GM23338 (cell line): ENCODE data around the gene SLC16A7. TPM values are rescaled to one million over a fixed set of nuclear protein-coding genes. Genes with fewer than 3 reads are reported as not detected.

Source experiments
- ATAC-seq: fragments of 200-7000 bp; cut with Tn5 transposase; 3 replicates; pipeline ENCODE4 v1.9.1; 2020
- DNase-seq: peaks from one replicate; pipeline ENCODE4 v3.0.0-alpha.2; 2015; ENCODE audit warnings: low spot score
- H2AFZ ChIP-seq: fragments of 200-600 bp; sonication (generic); 2 replicates; pipeline ENCODE4 v1.8.0; 2016; ENCODE audit warnings: antibody characterized with exemption, mild to moderate bottlenecking, moderate library complexity
- H3F3A ChIP-seq: fragments of 200-600 bp; sonication (generic); replicated peaks from 2 replicates; pipeline ENCODE4 v1.8.0; 2017; ENCODE audit warnings: antibody characterized with exemption, mixed run types, low read depth
- H3K27ac ChIP-seq: fragments of 200-600 bp; sonication (generic); 2 replicates; pipeline ENCODE4 v1.6.1; 2016; ENCODE audit warnings: low read depth
- H3K27me3 ChIP-seq: fragments of 200-600 bp; sonication (generic); 2 replicates; pipeline ENCODE4 v1.8.0; 2016; ENCODE audit warnings: mild to moderate bottlenecking, mixed run types, moderate library complexity; ENCODE audit not compliant: insufficient read depth
- H3K36me3 ChIP-seq: fragments of 200-600 bp; sonication (generic); 2 replicates; pipeline ENCODE4 v1.8.0; 2016; ENCODE audit warnings: mild to moderate bottlenecking; ENCODE audit not compliant: insufficient read depth
- H3K4me1 ChIP-seq: fragments of 200-600 bp; sonication (generic); 2 replicates; pipeline ENCODE4 v1.8.0; 2016; ENCODE audit warnings: mild to moderate bottlenecking, moderate library complexity; ENCODE audit not compliant: insufficient read depth
- H3K4me2 ChIP-seq: fragments of 200-600 bp; sonication (generic); 2 replicates; pipeline ENCODE4 v1.7.1; 2017; ENCODE audit warnings: mixed run types
- H3K4me3 ChIP-seq: fragments of 200-600 bp; sonication (generic); 2 replicates; pipeline ENCODE4 v1.6.1; 2016; ENCODE audit warnings: mixed run types
- H3K79me2 ChIP-seq: fragments of 200-600 bp; sonication (generic); replicated peaks from 2 replicates; pipeline ENCODE4 v1.8.0; 2017; ENCODE audit warnings: mild to moderate bottlenecking; ENCODE audit not compliant: insufficient read depth
- H3K9me2 ChIP-seq: fragments of 200-600 bp; sonication (generic); 2 replicates; pipeline ENCODE4 v1.8.0; 2017; ENCODE audit not compliant: insufficient read depth
- H4K20me1 ChIP-seq: fragments of 200-600 bp; sonication (generic); replicated peaks from 2 replicates; pipeline ENCODE4 v1.8.0; 2017; ENCODE audit warnings: mild to moderate bottlenecking; ENCODE audit not compliant: insufficient read depth
- H3K27ac Mint-ChIP-seq: 2 replicates; pipeline ENCODE4 v1.8.0; 2020; ENCODE audit warnings: inconsistent platforms, mild to moderate bottlenecking, moderate library complexity, mixed read lengths
- H3K27me3 Mint-ChIP-seq: 3 replicates; pipeline ENCODE4 v1.8.0; 2022; ENCODE audit warnings: low read depth, mild to moderate bottlenecking, moderate library complexity, mixed read lengths, inconsistent platforms; ENCODE audit not compliant: insufficient read depth, poor library complexity
- H3K36me3 Mint-ChIP-seq: 3 replicates; pipeline ENCODE4 v1.8.0; 2021; ENCODE audit warnings: low read depth, mild to moderate bottlenecking, inconsistent platforms, moderate library complexity, mixed read lengths
- H3K4me1 Mint-ChIP-seq: 3 replicates; pipeline ENCODE4 v1.8.0; 2020; ENCODE audit warnings: mild to moderate bottlenecking, inconsistent platforms, mixed read lengths
- H3K4me3 Mint-ChIP-seq: 3 replicates; pipeline ENCODE4 v1.8.0; 2021; ENCODE audit warnings: moderate library complexity, mild to moderate bottlenecking, inconsistent platforms, mixed read lengths
- H3K9me3 Mint-ChIP-seq: 3 replicates; pipeline ENCODE4 v1.8.0; 2020; ENCODE audit warnings: moderate library complexity, mild to moderate bottlenecking, inconsistent platforms, mixed read lengths
- CREB1 ChIP-seq: fragments of 250-450 bp; sonication (Bioruptor Pico); IDR thresholded peaks from 2 replicates; pipeline ENCODE4 v1.5.0; 2020; ENCODE audit warnings: low read depth, mild to moderate bottlenecking, moderate library complexity
- CTCF ChIP-seq, 2 experiments: fragments of 200-600 bp in 1 of 2; sonication (generic) in 1 of 2; conservative IDR thresholded peaks; 2 replicates each; pipeline versions ENCODE4 v1.5.1 to v1.6.1; 2016 to 2017; ENCODE audit warnings: antibody characterized with exemption in 2 of 2, low read depth in 2 of 2, mild to moderate bottlenecking in 2 of 2, moderate library complexity in 1 of 2
- ETS1 ChIP-seq: IDR thresholded peaks from 2 replicates; pipeline ENCODE4 v1.6.1; 2016; ENCODE audit warnings: antibody characterized with exemption
- EZH2 ChIP-seq: fragments of 200-600 bp; sonication (generic); IDR thresholded peaks from one replicate; pipeline ENCODE4 v1.8.0; 2017; ENCODE audit warnings: antibody characterized with exemption, mild to moderate bottlenecking, low read depth; ENCODE audit not compliant: unreplicated experiment
- EZH2phosphoT487 ChIP-seq: fragments of 200-600 bp; sonication (generic); IDR thresholded peaks from one replicate; pipeline ENCODE4 v1.8.1; 2018; ENCODE audit warnings: antibody characterized with exemption; ENCODE audit not compliant: unreplicated experiment
- JUNB ChIP-seq: IDR thresholded peaks from one replicate; pipeline ENCODE4 v1.6.1; 2016; ENCODE audit warnings: antibody characterized with exemption; ENCODE audit not compliant: unreplicated experiment
- NANOG ChIP-seq: IDR thresholded peaks from 2 replicates; pipeline ENCODE4 v1.6.1; 2016; ENCODE audit warnings: antibody characterized with exemption, borderline replicate concordance
- POLR2AphosphoS5 ChIP-seq: IDR thresholded peaks from 2 replicates; pipeline ENCODE4 v1.6.1; 2016; ENCODE audit warnings: antibody characterized with exemption, low read depth
- STAT1 ChIP-seq: IDR thresholded peaks from one replicate; pipeline ENCODE4 v1.6.1; 2016; ENCODE audit warnings: antibody characterized with exemption; ENCODE audit not compliant: unreplicated experiment
- ZNF114 ChIP-seq: fragments of 250-450 bp; sonication (Bioruptor Pico); IDR thresholded peaks from 2 replicates; pipeline ENCODE4 v1.5.0; 2020; ENCODE audit warnings: mild to moderate bottlenecking, moderate library complexity
- ZNF331 ChIP-seq: fragments of 250-450 bp; sonication (Bioruptor Pico); IDR thresholded peaks from 2 replicates; pipeline ENCODE4 v1.5.0; 2020; ENCODE audit warnings: low read depth, mild to moderate bottlenecking, moderate library complexity
- polyA plus RNA-seq: library from polyadenylated mRNA; unstranded; fragments of >200 nt; fragmentation: Nextera tagmentation; extraction: Ambion mirVana; gene quantifications from 2 replicates; pipeline ENCODE4 v1.2.1, GENCODE V29; 2016
- total RNA-seq: library from RNA; depleted of rRNA; stranded (reverse); fragments of >200 nt; shearing (Covaris generic); gene quantifications from 2 replicates; pipeline ENCODE4 v1.2.3, GENCODE V29; 2014

The SLC16A7 gene
- total and polyA plus RNA-seq, 2 experiments from 2014 or later, result 2.8 to 4.3 TPM

GRCh38 chr12:59575826-59576225 lies 20.0 kb upstream of the SLC16A7 start:
- no peak overlapping the region for H3K4me3 ChIP-seq
- no peaks in the 10 kb centered on the region for H3K4me1 ChIP-seq
- H3K79me2 ChIP-seq, result no peaks in the 10 kb centered on the region
- H3K36me3 Mint-ChIP-seq, result no peaks in the 10 kb centered on the region
- H4K20me1 ChIP-seq, result no peaks in the 10 kb centered on the region
- TF ChIP-seq ZNF331 (CRISPR knock-in tag) (no peak), STAT1 (no peak), EZH2 (no peak), ZNF114 (CRISPR knock-in tag) (no peak), CREB1 (CRISPR knock-in tag) (no peak)
- H3K27ac Mint-ChIP-seq, result no peak overlapping the region
- H3K27me3 ChIP-seq, result no peaks in the 10 kb centered on the region
- H3K4me1 Mint-ChIP-seq, result no peaks in the 10 kb centered on the region
- H3F3A ChIP-seq, result no peaks in the 10 kb centered on the region
- H3K27ac ChIP-seq, result no peak overlapping the region
- no peak overlapping the region for H3K4me2 ChIP-seq
- no peak overlapping the region for H3K4me3 Mint-ChIP-seq
- DNase-seq, result no peak
- no peaks in the 10 kb centered on the region for H3K27me3 Mint-ChIP-seq
- H3K36me3 ChIP-seq, result no peaks in the 10 kb centered on the region
- no peak for ATAC-seq
- no peaks in the 10 kb centered on the region for H3K9me2 ChIP-seq
- H3K9me3 Mint-ChIP-seq, result no peaks in the 10 kb centered on the region
- no peak overlapping the region for H2AFZ ChIP-seq

- Histone ChIP-seq H3K4me3 (no peak overlapping the region), H3K27ac (no peak overlapping the region), H3K4me1 (no peaks in the 10 kb centered on the region), H4K20me1 (no peaks in the 10 kb centered on the region), H3K9me2 (no peaks in the 10 kb centered on the region), H3K4me2 (no peak overlapping the region), H2AFZ (no peak overlapping the region), H3K36me3 (no peaks in the 10 kb centered on the region), H3F3A (no peaks in the 10 kb centered on the region), H3K79me2 (no peaks in the 10 kb centered on the region), H3K27me3 (no peaks in the 10 kb centered on the region)
- Mint-ChIP-seq H3K36me3 (no peaks in the 10 kb centered on the region), H3K27ac (no peak overlapping the region), H3K27me3 (no peaks in the 10 kb centered on the region), H3K9me3 (no peaks in the 10 kb centered on the region), H3K4me3 (no peak overlapping the region), H3K4me1 (no peaks in the 10 kb centered on the region)
- TF ChIP-seq CREB1 (CRISPR knock-in tag), result no peak
- TF ChIP-seq JUNB, result no peak
- TF ChIP-seq ZNF114 (CRISPR knock-in tag), result no peak
- TF ChIP-seq EZH2phosphoT487, result no peak
- no peak for TF ChIP-seq POLR2AphosphoS5
- no peak for TF ChIP-seq CTCF (conservative IDR thresholded peaks at IDR 0.05; ENCODE audit: low read depth in 2 of 2)
- TF ChIP-seq EZH2, result no peak
- TF ChIP-seq STAT1, result no peak
- DNase-seq (no peak), ATAC-seq (no peak)
These were observed 17.6 kb upstream of the SLC16A7 start for GRCh38 chr12:59578254-59578653.

GRCh38 chr12:59579631-59580030 lies 16.2 kb upstream of the SLC16A7 start:
- no peaks in the 10 kb centered on the region for H3K27me3 Mint-ChIP-seq
- no peak for ATAC-seq
- no peaks in the 10 kb centered on the region for H4K20me1 ChIP-seq
- no peaks in the 10 kb centered on the region for H3K4me1 ChIP-seq
- H3K27ac ChIP-seq, result no peak overlapping the region
- H3K4me3 Mint-ChIP-seq, result no peak overlapping the region
- H3K4me2 ChIP-seq, result no peak overlapping the region
- H3K79me2 ChIP-seq, result no peaks in the 10 kb centered on the region
- no peaks in the 10 kb centered on the region for H3K27me3 ChIP-seq
- no peaks in the 10 kb centered on the region for H3K36me3 ChIP-seq
- no peaks in the 10 kb centered on the region for H3K9me2 ChIP-seq
- H2AFZ ChIP-seq, result 0 out of 2 replicates have a peak overlapping the region, but pooled peaks have one; percentile 29
- H3K36me3 Mint-ChIP-seq, result no peaks in the 10 kb centered on the region
- H3F3A ChIP-seq, result no peaks in the 10 kb centered on the region
- H3K27ac Mint-ChIP-seq, result no peak overlapping the region
- H3K4me3 ChIP-seq, result no peak overlapping the region
- H3K9me3 Mint-ChIP-seq, result no peaks in the 10 kb centered on the region
- DNase-seq, result no peak
- H3K4me1 Mint-ChIP-seq, result no peaks in the 10 kb centered on the region
- TF ChIP-seq NANOG, result no peak
- no peak for TF ChIP-seq CREB1 (CRISPR knock-in tag)
- no peak for TF ChIP-seq ZNF114 (CRISPR knock-in tag)
- no peak for TF ChIP-seq POLR2AphosphoS5
- no peak for TF ChIP-seq JUNB
- TF ChIP-seq STAT1, result no peak
- no peak for TF ChIP-seq CTCF (conservative IDR thresholded peaks at IDR 0.05; ENCODE audit: low read depth in 2 of 2)
- no peak for TF ChIP-seq ETS1
